Lower leg skin (tissue), 4 donors: Measurements from ENCODE around the gene RUNX1. TPM values are rescaled to one million over a fixed set of nuclear protein-coding genes. Genes with fewer than 3 reads are reported as not detected.
A peak's percentile ranks its signal among the peaks of the same experiment; 100 is the strongest.

Experiments
- DNase-seq, 2 donors: peaks; one replicate each; pipeline ENCODE4 v3.0.0-alpha.2; 2019; ENCODE audit warnings: low spot score in 2 of 2
- H3K4me3 ChIP-seq: fragments of 200-600 bp; sonication (generic); 2 replicates; pipeline ENCODE4 v1.5.1; 2017; ENCODE audit warnings: mild to moderate bottlenecking, low read depth; ENCODE audit not compliant: poor library complexity, severe bottlenecking
- POLR2A ChIP-seq, 2 donors: fragments of 450-650 bp; IDR thresholded peaks; one replicate each; pipeline ENCODE4 v1.6.1; 2016 to 2017; ENCODE audit warnings: antibody characterized with exemption in 2 of 2, mild to moderate bottlenecking in 1 of 2, moderate library complexity in 1 of 2
- WGBS, 2 donors: methylation state at CpG; one replicate each; pipeline ENCODE4 v1.1.5; 2018; 5-methylcytosine and 5-hydroxymethylcytosine counted together
- intact Hi-C: fragments of 100-400 bp; cut with DNase I; formaldehyde crosslinking; loops from one replicate; pipeline ENCODE4 v1.15.0; 2023; ENCODE audit warnings: low total_unique reads
- total RNA-seq, 4 donors: library from RNA; depleted of rRNA; stranded (reverse); fragments of >200 nt; gene quantifications; one replicate each; pipeline ENCODE4 v1.1.0, GENCODE V29; 2016
- TF ChIP-seq, protein P1 (sequence below), 3 donors: fragments of 450-650 bp; IDR thresholded peaks; one replicate each; pipeline ENCODE4 v1.5.1; 2016; ENCODE audit warnings: antibody characterized with exemption in 3 of 3, mild to moderate bottlenecking in 3 of 3, moderate library complexity in 2 of 3

RUNX1 gene
- total RNA-seq, 4 donors from 2014 or later: 7.3 to 29.1 (median 18.1) TPM

DNA sequence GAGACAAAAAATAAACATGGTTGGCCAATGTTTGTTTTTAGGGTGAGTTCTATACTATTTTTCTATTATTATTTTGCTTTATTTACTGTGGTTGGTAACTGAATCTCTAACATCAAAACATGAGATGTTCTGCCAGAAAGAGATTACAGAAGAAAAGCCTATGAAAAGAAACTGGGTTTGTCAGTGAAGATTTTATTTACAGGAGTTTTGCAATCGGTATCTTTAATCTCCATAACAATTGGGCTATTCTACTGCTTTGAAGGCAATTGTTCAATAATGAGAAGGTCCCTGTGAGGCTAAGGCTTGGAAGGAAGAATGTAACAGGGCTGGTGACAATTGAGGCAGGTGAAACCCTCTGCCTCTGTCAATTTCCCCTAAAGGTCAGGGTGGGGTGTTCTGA lies 224.8 kb downstream of the RUNX1 start:
- TF ChIP-seq POLR2A (IDR thresholded peaks at IDR 0.05): no peak
- TF ChIP-seq, protein P1, sequence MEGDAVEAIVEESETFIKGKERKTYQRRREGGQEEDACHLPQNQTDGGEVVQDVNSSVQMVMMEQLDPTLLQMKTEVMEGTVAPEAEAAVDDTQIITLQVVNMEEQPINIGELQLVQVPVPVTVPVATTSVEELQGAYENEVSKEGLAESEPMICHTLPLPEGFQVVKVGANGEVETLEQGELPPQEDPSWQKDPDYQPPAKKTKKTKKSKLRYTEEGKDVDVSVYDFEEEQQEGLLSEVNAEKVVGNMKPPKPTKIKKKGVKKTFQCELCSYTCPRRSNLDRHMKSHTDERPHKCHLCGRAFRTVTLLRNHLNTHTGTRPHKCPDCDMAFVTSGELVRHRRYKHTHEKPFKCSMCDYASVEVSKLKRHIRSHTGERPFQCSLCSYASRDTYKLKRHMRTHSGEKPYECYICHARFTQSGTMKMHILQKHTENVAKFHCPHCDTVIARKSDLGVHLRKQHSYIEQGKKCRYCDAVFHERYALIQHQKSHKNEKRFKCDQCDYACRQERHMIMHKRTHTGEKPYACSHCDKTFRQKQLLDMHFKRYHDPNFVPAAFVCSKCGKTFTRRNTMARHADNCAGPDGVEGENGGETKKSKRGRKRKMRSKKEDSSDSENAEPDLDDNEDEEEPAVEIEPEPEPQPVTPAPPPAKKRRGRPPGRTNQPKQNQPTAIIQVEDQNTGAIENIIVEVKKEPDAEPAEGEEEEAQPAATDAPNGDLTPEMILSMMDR (IDR thresholded peaks at IDR 0.05): no peak
- H3K4me3 ChIP-seq: no peak overlapping the region
- intact Hi-C loops: loop anchor here (5.0 kb wide), 1 partner anchor 1913 kb away; no protein-coding TSS in a partner anchor
- peak in 1 of 2 donors; percentile 10 for DNase-seq
- 45 to 63% methylated on average over 1 of the region's 1 CpG for WGBS, 2 donors

DNA sequence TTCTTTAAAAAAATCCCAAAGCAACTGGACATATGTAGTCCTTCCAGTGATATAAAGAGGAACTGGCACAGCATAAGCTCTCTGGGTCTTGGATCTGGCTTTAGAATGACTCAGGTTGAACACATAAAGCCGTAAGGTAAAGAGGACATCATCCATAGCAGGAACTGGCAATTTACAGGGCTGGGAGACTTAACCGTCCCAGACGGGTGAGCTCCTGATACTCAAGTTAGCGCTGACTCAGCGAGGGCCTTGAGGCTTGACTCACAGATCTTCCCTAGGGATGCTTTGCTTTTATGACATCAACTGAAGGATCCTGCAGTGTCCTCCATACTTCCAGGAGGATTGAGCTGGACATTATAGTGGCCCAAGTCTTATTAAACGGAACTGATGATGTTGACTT lies 226.2 kb downstream of the RUNX1 start:
- TF ChIP-seq, protein P1 (IDR thresholded peaks at IDR 0.05): no peak
- no peak for TF ChIP-seq POLR2A (IDR thresholded peaks at IDR 0.05)
- intact Hi-C loops: loop anchor here (5.0 kb wide), 1 partner anchor 1914 kb away; no protein-coding TSS in a partner anchor
- WGBS, 2 donors: 89 to 94% methylated on average over 6 of the region's 6 CpGs
- no peak overlapping the region for H3K4me3 ChIP-seq
- DNase-seq: peak in 1 of 2 donors; percentile 63

DNA sequence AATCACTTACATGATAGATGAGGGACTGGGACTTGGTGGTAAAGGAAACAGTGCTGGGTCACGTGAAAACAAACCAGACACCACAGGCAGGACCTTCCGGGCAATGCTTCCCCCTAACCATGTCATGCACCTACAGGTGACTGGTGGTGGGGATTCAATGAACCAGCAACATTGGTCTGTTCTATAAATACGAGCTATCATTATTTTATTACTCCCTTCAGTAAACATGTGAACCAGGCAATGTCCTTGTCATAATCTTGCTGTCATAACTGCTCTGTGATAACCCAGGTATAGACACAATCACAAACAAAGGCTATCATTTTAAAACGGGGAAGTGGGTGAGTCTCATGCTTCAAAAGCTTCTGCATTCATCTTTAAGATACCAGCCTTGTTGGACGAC lies 226.9 kb downstream of the RUNX1 start:
- DNase-seq: no peak
- 89 to 91% methylated on average over 5 of the region's 5 CpGs for WGBS, 2 donors
- no peak overlapping the region for H3K4me3 ChIP-seq
- intact Hi-C loops: loop anchor here (5.0 kb wide), 1 partner anchor 1915 kb away; no protein-coding TSS in a partner anchor
- TF ChIP-seq POLR2A (IDR thresholded peaks at IDR 0.05): no peak
- TF ChIP-seq, protein P1 (IDR thresholded peaks at IDR 0.05): no peak

DNA sequence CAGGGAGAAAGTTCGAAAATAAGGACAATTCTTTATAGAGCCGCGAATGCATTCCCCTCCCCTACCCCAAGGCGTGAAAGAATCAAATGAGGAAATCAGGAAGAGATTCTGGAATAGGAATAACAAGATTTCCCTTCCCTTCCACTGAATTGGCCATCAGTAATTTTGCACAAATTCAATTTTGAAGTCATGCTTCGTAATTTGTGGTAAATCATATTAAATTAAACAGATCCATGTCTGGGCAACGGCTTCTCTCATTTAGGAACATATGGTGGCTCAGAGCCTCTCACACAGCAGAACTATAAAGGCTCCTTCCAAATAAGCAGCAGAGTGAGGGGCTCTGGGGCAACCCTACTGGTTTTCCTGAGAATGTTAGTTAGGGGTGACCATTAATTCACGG lies 227.4 kb downstream of the RUNX1 start:
- WGBS, 2 donors: 91 to 92% methylated on average over 7 of the region's 7 CpGs
- intact Hi-C loops: loop anchor here (5.0 kb wide), 1 partner anchor 1916 kb away; no protein-coding TSS in a partner anchor

DNA sequence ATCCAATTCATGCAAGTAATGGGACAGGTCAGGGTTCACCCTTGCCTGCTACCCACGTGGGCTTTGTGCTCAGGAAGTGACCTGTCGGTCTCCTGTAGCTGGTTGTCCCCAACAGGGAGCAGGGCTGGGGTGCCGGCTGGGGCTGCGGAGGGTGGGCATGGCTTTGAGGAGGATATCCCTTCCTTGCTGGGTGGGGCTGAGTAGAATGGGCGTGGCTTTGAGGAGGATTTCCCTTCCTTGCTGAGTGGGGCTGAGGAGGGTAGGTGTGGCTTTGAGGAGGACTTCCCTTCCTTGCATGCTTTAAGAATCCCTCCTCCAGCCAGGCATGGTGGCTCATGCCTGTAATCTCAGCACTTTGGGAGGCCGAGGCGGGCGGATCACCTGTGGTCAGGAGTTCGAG lies 229.1 kb downstream of the RUNX1 start:
- DNase-seq: peak in 1 of 2 donors; percentile 81
- TF ChIP-seq POLR2A (IDR thresholded peaks at IDR 0.05): no peak
- TF ChIP-seq, protein P1 (IDR thresholded peaks at IDR 0.05): no peak
- WGBS, 2 donors: 87 to 90% methylated on average over 9 of the region's 9 CpGs
- intact Hi-C loops: loop anchor here (5.0 kb wide), 1 partner anchor 1917 kb away; no protein-coding TSS in a partner anchor
- no peak overlapping the region for H3K4me3 ChIP-seq

More for the DNA sequence above, 227.4 kb downstream of the RUNX1 start:
- peak in 1 of 2 donors; percentile 21 for DNase-seq
- no peak overlapping the region for H3K4me3 ChIP-seq
- TF ChIP-seq, protein P1 (IDR thresholded peaks at IDR 0.05): no peak
